ENCODE measurements around the gene LRRC31.

The LRRC31 gene

DNA sequence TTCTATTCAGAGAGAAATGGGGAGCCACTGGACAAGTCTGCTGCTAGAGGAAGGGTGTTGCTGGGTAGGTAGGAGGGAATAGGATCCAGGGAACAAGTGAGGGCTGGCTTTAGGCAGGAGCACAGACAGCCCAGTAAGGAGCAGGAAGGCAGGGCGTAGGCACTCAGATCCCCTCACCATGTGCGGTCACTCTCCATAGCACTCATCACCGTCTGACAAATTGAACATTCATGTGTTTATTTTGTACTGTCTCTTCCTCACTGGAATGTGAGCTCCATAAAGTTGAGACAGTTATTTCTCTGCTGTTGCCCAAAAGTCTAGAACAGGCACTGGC is 32.8 kb downstream of the LRRC31 start:
- H3K4me1 ChIP-seq (ENCODE audit: control insufficient read depth, insufficient read depth, low read length) = no peaks in the 10 kb centered on the region
- no peaks in the 10 kb centered on the region for H3K36me3 ChIP-seq (ENCODE audit: control insufficient read depth, insufficient read depth, low read length)
- H3K27ac ChIP-seq (ENCODE audit: low read depth, low read length) = no peak overlapping the region
- H3K27me3 ChIP-seq (ENCODE audit: control insufficient read depth, insufficient read depth, low read length) = no peaks in the 10 kb centered on the region
- H3K9ac ChIP-seq (ENCODE audit: low read depth, low read length) = no peak overlapping the region
- H3K9me3 ChIP-seq (ENCODE audit: control insufficient read depth, insufficient read depth, low read length) = no peaks in the 10 kb centered on the region
- H3K4me3 ChIP-seq (ENCODE audit: low read depth, low read length) = no peak overlapping the region

DNA sequence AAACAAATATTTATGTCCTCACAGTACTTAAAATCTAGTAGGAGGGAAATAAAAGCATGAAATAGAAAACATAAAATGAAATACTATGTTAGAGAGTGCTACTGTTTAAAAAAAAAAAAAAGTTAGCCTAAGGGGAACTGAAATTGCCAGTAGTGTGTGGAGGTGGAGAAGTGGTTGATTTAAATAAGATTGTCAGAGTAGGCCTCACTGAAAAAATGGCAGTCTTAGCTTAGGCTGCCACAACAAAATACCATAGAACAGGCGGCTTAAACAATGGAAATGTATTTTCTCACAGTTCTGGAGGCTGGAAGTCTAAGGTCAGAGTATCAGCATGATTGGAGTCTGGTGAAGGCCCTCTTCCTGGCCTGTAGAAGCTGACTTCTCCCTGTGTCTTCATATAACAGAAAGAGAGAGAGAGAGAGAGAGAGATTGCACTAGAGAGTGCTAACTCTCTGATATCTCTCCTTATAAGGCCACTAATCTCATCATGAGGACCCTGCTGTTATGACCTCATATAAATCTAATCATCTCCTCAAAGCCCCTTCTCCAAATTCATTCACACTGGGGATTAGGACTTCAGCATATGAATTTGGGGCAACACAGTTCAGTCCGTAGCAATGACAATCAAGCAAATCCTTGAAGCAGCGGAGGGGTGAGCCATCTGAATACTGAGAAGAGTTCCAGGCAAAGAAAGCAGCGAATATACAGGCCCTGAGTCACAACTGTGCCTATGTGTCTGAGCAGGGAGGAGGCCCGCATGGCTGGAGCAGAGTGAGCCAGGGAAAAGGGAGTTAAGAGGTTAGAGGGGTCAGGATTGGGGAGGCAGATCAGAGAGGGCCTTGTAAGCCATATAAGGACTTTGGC is 33.4 kb downstream of the LRRC31 start:
- Histone ChIP-seq H3K9ac (ENCODE audit: low read depth, low read length) (no peak overlapping the region), H3K9me3 (ENCODE audit: control insufficient read depth, insufficient read depth, low read length) (no peaks in the 10 kb centered on the region), H3K27ac (ENCODE audit: low read depth, low read length) (no peak overlapping the region), H3K4me3 (ENCODE audit: low read depth, low read length) (no peak overlapping the region), H3K36me3 (ENCODE audit: control insufficient read depth, insufficient read depth, low read length) (no peaks in the 10 kb centered on the region), H3K4me1 (ENCODE audit: control insufficient read depth, insufficient read depth, low read length) (no peaks in the 10 kb centered on the region), H3K27me3 (ENCODE audit: control insufficient read depth, insufficient read depth, low read length) (no peaks in the 10 kb centered on the region)

- Histone ChIP-seq H3K9ac (ENCODE audit: low read depth, low read length) (no peak overlapping the region), H3K27ac (ENCODE audit: low read depth, low read length) (no peak overlapping the region)
These were observed 34.2 kb downstream of the LRRC31 start for GRCh38 chr3:169835533-169835932.

GRCh38 chr3:169827712-169828111 is 42.0 kb downstream of the LRRC31 start:
- Histone ChIP-seq H3K4me1 (ENCODE audit: control insufficient read depth, insufficient read depth, low read length) (no peaks in the 10 kb centered on the region), H3K27me3 (ENCODE audit: control insufficient read depth, insufficient read depth, low read length) (no peaks in the 10 kb centered on the region), H3K36me3 (ENCODE audit: control insufficient read depth, insufficient read depth, low read length) (no peaks in the 10 kb centered on the region), H3K9ac (ENCODE audit: low read depth, low read length) (no peak overlapping the region), H3K27ac (ENCODE audit: low read depth, low read length) (no peak overlapping the region), H3K9me3 (ENCODE audit: control insufficient read depth, insufficient read depth, low read length) (no peaks in the 10 kb centered on the region), H3K4me3 (ENCODE audit: low read depth, low read length) (no peak overlapping the region)

More at GRCh38 chr3:169835533-169835932, 34.2 kb downstream of the LRRC31 start:
- Histone ChIP-seq H3K4me3 (ENCODE audit: low read depth, low read length) (no peak overlapping the region), H3K9me3 (ENCODE audit: control insufficient read depth, insufficient read depth, low read length) (no peaks in the 10 kb centered on the region), H3K27me3 (ENCODE audit: control insufficient read depth, insufficient read depth, low read length) (no peaks in the 10 kb centered on the region), H3K4me1 (ENCODE audit: control insufficient read depth, insufficient read depth, low read length) (no peaks in the 10 kb centered on the region), H3K36me3 (ENCODE audit: control insufficient read depth, insufficient read depth, low read length) (no peaks in the 10 kb centered on the region)

- Histone ChIP-seq H3K4me1 (ENCODE audit: control insufficient read depth, insufficient read depth, low read length) (no peaks in the 10 kb centered on the region), H3K27me3 (ENCODE audit: control insufficient read depth, insufficient read depth, low read length) (no peaks in the 10 kb centered on the region), H3K36me3 (ENCODE audit: control insufficient read depth, insufficient read depth, low read length) (no peaks in the 10 kb centered on the region), H3K27ac (ENCODE audit: low read depth, low read length) (no peak overlapping the region), H3K9me3 (ENCODE audit: control insufficient read depth, insufficient read depth, low read length) (no peaks in the 10 kb centered on the region), H3K9ac (ENCODE audit: low read depth, low read length) (no peak overlapping the region), H3K4me3 (ENCODE audit: low read depth, low read length) (no peak overlapping the region)
These were observed 44.4 kb downstream of the LRRC31 start for GRCh38 chr3:169825316-169825715.

GRCh38 chr3:169822983-169823382 is 46.8 kb downstream of the LRRC31 start:
- H3K36me3 ChIP-seq (ENCODE audit: control insufficient read depth, insufficient read depth, low read length) = no peaks in the 10 kb centered on the region

GRCh38 chr3:169822540-169822939 is 47.2 kb downstream of the LRRC31 start:
- no peaks in the 10 kb centered on the region for H3K4me1 ChIP-seq (ENCODE audit: control insufficient read depth, insufficient read depth, low read length)
- no peaks in the 10 kb centered on the region for H3K36me3 ChIP-seq (ENCODE audit: control insufficient read depth, insufficient read depth, low read length)
- H3K27ac ChIP-seq (ENCODE audit: low read depth, low read length) = no peak overlapping the region
- no peaks in the 10 kb centered on the region for H3K27me3 ChIP-seq (ENCODE audit: control insufficient read depth, insufficient read depth, low read length)
- no peak overlapping the region for H3K9ac ChIP-seq (ENCODE audit: low read depth, low read length)
- H3K9me3 ChIP-seq (ENCODE audit: control insufficient read depth, insufficient read depth, low read length) = no peaks in the 10 kb centered on the region
- no peak overlapping the region for H3K4me3 ChIP-seq (ENCODE audit: low read depth, low read length)

More at GRCh38 chr3:169822983-169823382, 46.8 kb downstream of the LRRC31 start:
- H3K4me1 ChIP-seq (ENCODE audit: control insufficient read depth, insufficient read depth, low read length) = no peaks in the 10 kb centered on the region
- H3K9me3 ChIP-seq (ENCODE audit: control insufficient read depth, insufficient read depth, low read length) = no peaks in the 10 kb centered on the region
- no peak overlapping the region for H3K9ac ChIP-seq (ENCODE audit: low read depth, low read length)
- no peak overlapping the region for H3K27ac ChIP-seq (ENCODE audit: low read depth, low read length)
- no peak overlapping the region for H3K4me3 ChIP-seq (ENCODE audit: low read depth, low read length)
- H3K27me3 ChIP-seq (ENCODE audit: control insufficient read depth, insufficient read depth, low read length) = no peaks in the 10 kb centered on the region

- no peaks in the 10 kb centered on the region for H3K27me3 ChIP-seq (ENCODE audit: control insufficient read depth, insufficient read depth, low read length)
- H3K4me3 ChIP-seq (ENCODE audit: low read depth, low read length) = no peak overlapping the region
- H3K9ac ChIP-seq (ENCODE audit: low read depth, low read length) = no peak overlapping the region
- no peaks in the 10 kb centered on the region for H3K36me3 ChIP-seq (ENCODE audit: control insufficient read depth, insufficient read depth, low read length)
- no peaks in the 10 kb centered on the region for H3K9me3 ChIP-seq (ENCODE audit: control insufficient read depth, insufficient read depth, low read length)
- no peak overlapping the region for H3K27ac ChIP-seq (ENCODE audit: low read depth, low read length)
- no peaks in the 10 kb centered on the region for H3K4me1 ChIP-seq (ENCODE audit: control insufficient read depth, insufficient read depth, low read length)
These were observed 47.6 kb downstream of the LRRC31 start for GRCh38 chr3:169822091-169822490.

- no peak overlapping the region for H3K4me3 ChIP-seq (ENCODE audit: low read depth, low read length)
- H3K27ac ChIP-seq (ENCODE audit: low read depth, low read length) = no peak overlapping the region
- H3K4me1 ChIP-seq (ENCODE audit: control insufficient read depth, insufficient read depth, low read length) = peaks cover 3% of the 10 kb centered on the region; the same call in 1 of the 2 replicates
- H3K9me3 ChIP-seq (ENCODE audit: control insufficient read depth, insufficient read depth, low read length) = peaks cover 4% of the 10 kb centered on the region; the same call in 1 of the 2 replicates
- H3K36me3 ChIP-seq (ENCODE audit: control insufficient read depth, insufficient read depth, low read length) = no peaks in the 10 kb centered on the region
- H3K27me3 ChIP-seq (ENCODE audit: control insufficient read depth, insufficient read depth, low read length) = peaks cover 11% of the 10 kb centered on the region
- no peak overlapping the region for H3K9ac ChIP-seq (ENCODE audit: low read depth, low read length)
These were observed 51.4 kb downstream of the LRRC31 start for GRCh38 chr3:169818316-169818715.

DNA sequence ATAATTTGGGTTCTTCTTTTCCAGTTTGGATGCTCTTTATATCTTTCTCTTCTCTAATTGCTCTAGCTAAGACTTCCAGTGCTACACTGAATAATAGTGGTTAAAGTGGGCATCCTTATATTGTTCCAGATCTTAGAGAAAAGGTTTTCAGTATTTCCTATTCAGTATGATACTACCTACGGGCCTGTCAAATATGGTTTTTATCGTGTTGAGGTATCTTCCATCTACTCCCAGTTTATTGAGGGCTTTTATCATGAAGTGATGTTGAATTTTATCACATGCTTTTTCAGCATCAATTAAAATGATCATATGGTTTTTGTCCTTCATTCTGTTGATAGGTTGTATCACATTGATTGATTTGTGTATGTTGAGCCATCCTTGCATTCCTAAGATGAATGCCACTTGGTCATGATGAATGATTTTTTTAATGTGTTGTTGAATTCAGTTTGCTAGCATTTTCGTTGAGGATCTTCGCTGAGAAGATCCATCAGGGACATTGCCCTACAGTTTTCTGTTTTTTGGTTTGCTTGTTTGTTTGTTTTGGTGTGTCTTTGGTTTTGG is 54.1 kb downstream of the LRRC31 start:
- Histone ChIP-seq H3K4me1 (ENCODE audit: control insufficient read depth, insufficient read depth, low read length) (peaks cover 13% of the 10 kb centered on the region), H3K4me3 (ENCODE audit: low read depth, low read length) (no peak overlapping the region), H3K9ac (ENCODE audit: low read depth, low read length) (no peak overlapping the region), H3K9me3 (ENCODE audit: control insufficient read depth, insufficient read depth, low read length) (peaks cover 4% of the 10 kb centered on the region; the same call in 1 of the 2 replicates), H3K27ac (ENCODE audit: low read depth, low read length) (no peak overlapping the region), H3K27me3 (ENCODE audit: control insufficient read depth, insufficient read depth, low read length) (peaks cover 14% of the 10 kb centered on the region), H3K36me3 (ENCODE audit: control insufficient read depth, insufficient read depth, low read length) (no peaks in the 10 kb centered on the region)

GRCh38 chr3:169813757-169814517 is 55.8 kb downstream of the LRRC31 start:
- H3K27me3 ChIP-seq (ENCODE audit: control insufficient read depth, insufficient read depth, low read length) = peaks cover 14% of the 10 kb centered on the region
- peaks cover 13% of the 10 kb centered on the region for H3K4me1 ChIP-seq (ENCODE audit: control insufficient read depth, insufficient read depth, low read length)
- no peaks in the 10 kb centered on the region for H3K36me3 ChIP-seq (ENCODE audit: control insufficient read depth, insufficient read depth, low read length)
- no peak overlapping the region for H3K27ac ChIP-seq (ENCODE audit: low read depth, low read length)
- H3K4me3 ChIP-seq (ENCODE audit: low read depth, low read length) = no peak overlapping the region
- H3K9me3 ChIP-seq (ENCODE audit: control insufficient read depth, insufficient read depth, low read length) = peaks cover 4% of the 10 kb centered on the region; the same call in 1 of the 2 replicates
- no peak overlapping the region for H3K9ac ChIP-seq (ENCODE audit: low read depth, low read length)

Measured in HUES48 (cell line).